Motor neuron (in vitro differentiated cells): ENCODE measurements around the gene OCRL. TPM values are rescaled to one million over a fixed set of nuclear protein-coding genes. Genes with fewer than 3 reads are reported as not detected.

Experiments used
- total RNA-seq, 8 experiments: library from RNA; unstranded; fragments of 300-600 nt; gene quantifications; 2 replicates each; pipeline versions ENCODE4 v1.2.3 to v1.2.4, GENCODE V29; 2022

The OCRL gene
- total RNA-seq, 8 experiments from 2014 or later, result 12.7 to 22.3 (median 18.5) TPM

Other genes with a start within 250 kb of the OCRL start
- gene SMARCA1, start 16.8 kb upstream of the OCRL start, total RNA-seq, result 10 to 100 TPM; 27.6 to 68.7 (median 40.6) TPM
- 1 to 10 TPM in 4 of 8 experiments, under 1 TPM in 3, not detected in 1; 0.21 to 2.4 (median 1.1) TPM for gene APLN, start 114.7 kb downstream of the OCRL start, total RNA-seq
- 10 to 100 TPM in 1 of 8 experiments, 1 to 10 TPM in 1, under 1 TPM in 3, not detected in 3; 0.08 to 48.9 (median 0.71) TPM for gene XPNPEP2, start 198.7 kb downstream of the OCRL start, total RNA-seq
- gene SASH3, start 239.7 kb downstream of the OCRL start, total RNA-seq, result under 1 TPM in 5 of 8 experiments, not detected in 3; 0.15 to 0.35 (median 0.24) TPM